NT2/D1 (cell line): ENCODE results near the gene COQ6.

ENCODE experiments used
- SUZ12 ChIP-seq: IDR thresholded peaks from 2 replicates; pipeline ENCODE4 v1.6.1; 2011; ENCODE audit not compliant: insufficient read length, insufficient read depth; ENCODE audit errors: extremely low read depth
- YY1 ChIP-seq: IDR thresholded peaks from 2 replicates; pipeline ENCODE4 v1.6.1; 2011; ENCODE audit not compliant: insufficient read length, insufficient read depth
- ZNF274 ChIP-seq: IDR thresholded peaks from 2 replicates; pipeline ENCODE4 v1.6.1; 2011; ENCODE audit warnings: mild to moderate bottlenecking, low read depth, low read length

GRCh38 chr14:74008843-74009499 lies 58.9 kb downstream of the COQ6 start:
- TF ChIP-seq SUZ12 (no peak), YY1 (no peak), ZNF274 (no peak)
